Ovary (tissue), 10 donors: ENCODE measurements around the gene HACD2. TPM values are rescaled to one million over a fixed set of nuclear protein-coding genes. Genes with fewer than 3 reads are reported as not detected.

Experiments
- DNase-seq, 5 donors: peaks; one replicate each; pipeline ENCODE4 v3.0.0-alpha.2; 2019 to 2020
- H3K27ac ChIP-seq, 2 donors: fragments of 200-600 bp; one replicate each; pipeline versions ENCODE4 v1.5.1 to v1.8.0; 2019 to 2022
- H3K27me3 ChIP-seq: fragments of 200-600 bp; one replicate; pipeline ENCODE4 v1.8.0; 2022
- H3K36me3 ChIP-seq: fragments of 200-600 bp; sonication (generic); one replicate; pipeline ENCODE4 v1.5.1; 2019
- H3K4me1 ChIP-seq: one replicate; pipeline ENCODE4 v1.8.1; 2013; ENCODE audit warnings: mild to moderate bottlenecking, moderate library complexity; ENCODE audit not compliant: insufficient read depth
- H3K4me3 ChIP-seq: fragments of 200-600 bp; sonication (generic); one replicate; pipeline ENCODE4 v1.5.1; 2017
- H3K9me3 ChIP-seq, 2 donors: fragments of 200-600 bp in 1 of 2; sonication (generic) in 1 of 2; one replicate each; pipeline versions ENCODE4 v1.5.1 to v1.8.1; 2013 to 2019; ENCODE audit warnings: mild to moderate bottlenecking in 1 of 2, moderate library complexity in 1 of 2
- CTCF ChIP-seq, 3 donors: fragments of 450-650 bp in 2 of 3; fragments of 200-600 bp in 1 of 3; IDR thresholded peaks; one replicate each; pipeline versions ENCODE4 v1.5.1 to v1.8.0; 2016 to 2022; ENCODE audit warnings: antibody characterized with exemption in 3 of 3, mild to moderate bottlenecking in 1 of 3
- EP300 ChIP-seq: sonication (generic); formaldehyde crosslinking; IDR thresholded peaks from one replicate; pipeline ENCODE4 v1.6.1; 2017; ENCODE audit warnings: antibody characterized with exemption
- POLR2A ChIP-seq: fragments of 450-650 bp; IDR thresholded peaks from one replicate; pipeline ENCODE4 v1.6.1; 2017; ENCODE audit warnings: antibody characterized with exemption, mild to moderate bottlenecking, moderate library complexity
- WGBS, 3 donors: extraction: QIAGEN DNeasy Blood & Tissue Kit in 1 of 3; methylation state at CpG; one replicate each; pipeline versions ENCODE4 v1.1.5 to v1.1.7; 2013 to 2017; 5-methylcytosine and 5-hydroxymethylcytosine counted together
- intact Hi-C, 4 donors: fragments of 100-400 bp; cut with DNase I; formaldehyde crosslinking; loops; one replicate each; pipeline versions ENCODE4 v1.11.0 to v1.15.1; 2022 to 2023
- long read RNA-seq, 3 donors: library from polyadenylated mRNA in 2 of 3; unstranded in 2 of 3; transcript quantifications; one replicate each; pipeline ENCODE4 v2.0.0 and lab custom pipeline, GENCODE V29; 2021 to 2026
- polyA plus RNA-seq, 2 donors: library from polyadenylated mRNA; stranded (reverse); fragments of 200-250 nt in 1 of 2; fragments of 350-450 nt in 1 of 2; fragmentation: Illumina TruSeq in 1 of 2; extraction: RNeasy Lipid Tissue Mini Kit (QIAGEN cat#74804) in 1 of 2; gene quantifications; one replicate each; pipeline ENCODE4 v1.2.3, GENCODE V29; 2013 to 2014
- total RNA-seq, 7 donors: library from RNA; depleted of rRNA in 2 of 7; stranded (reverse); fragments of >200 nt in 2 of 7; fragmentation: NEBNext Ultra II Directional in 3 of 7; extraction: Animal tissue kit (Norgen Biotek cat#: 25700) in 3 of 7; gene quantifications; one replicate each; pipeline versions ENCODE4 v1.1.0 to v1.2.4, GENCODE V29; 2016 to 2023
- donor health status: DM: no; HTN: no; CAD: no; lungs with moderate emphysema.
- donor health status: DM: no; HTN: no; CAD: no.
- donor health status: Bipolar disorder and iron deficiency.
- donor health status: DM: yes; HTN: yes; CAD: no.
- donor health status: DM: no; HTN: no; CAD: no.
- donor health status: DM: yes; HTN: yes; CAD: no.

HACD2 gene
- total RNA-seq = 10 to 100 TPM; 12.6 to 33.2 (median 20.9) TPM
- 10 to 100 TPM; 13.1 to 22.2 TPM for polyA plus RNA-seq
- long read RNA-seq, donor 1, partial matches to known transcripts = 6 of 13 reads
- long read RNA-seq, donor 1, other reads (novel, unspliced or antisense) = 7 of 13 reads
- long read RNA-seq, donor 2, full-length matches to known transcripts = 14 of 20 reads
- long read RNA-seq, donor 2, partial matches to known transcripts = 6 of 20 reads
- long read RNA-seq, donor 2, other reads (novel, unspliced or antisense) = 0 of 20 reads
- long read RNA-seq, donor 3, full-length matches to known transcripts = 1 of 4 reads
- long read RNA-seq, donor 3, partial matches to known transcripts = 2 of 4 reads
- long read RNA-seq, donor 3, other reads (novel, unspliced or antisense) = 1 of 4 reads

- Histone ChIP-seq H3K4me1 (peaks cover 3% of the 10 kb centered on the region), H3K36me3 (no peaks in the 10 kb centered on the region), H3K9me3 (no peaks in the 10 kb centered on the region), H3K4me3 (peak within 1 kb of the TSS; percentile 93), H3K27ac (peak within 1 kb of the TSS; percentile 75 to 91), H3K27me3 (no peaks in the 10 kb centered on the region)
- DNase-seq = peak; percentile 94 to 97 (median 96)
- peak; percentile 44 for TF ChIP-seq POLR2A
- TF ChIP-seq CTCF (IDR thresholded peaks at IDR 0.05) = no peak
- intact Hi-C loops = no loop called here
- 0 to 1% (median 1%) methylated on average over 34 to 53 of the region's 54 CpGs for WGBS, 3 donors
These were observed at the start of gene HACD2 for GRCh38 chr3:123584988-123585937. TSS of gene HACD2 (minus strand) at chr3:123585053. CDS start at chr3:123585027, 26 bp downstream.

GRCh38 chr3:123634149-123635051, 49.5 kb upstream of the HACD2 start:
- H3K27ac ChIP-seq = peak overlapping the region in 1 of 2 donors; percentile 16
- H3K4me1 ChIP-seq = peaks cover 20% of the 10 kb centered on the region
- H3K9me3 ChIP-seq = no peaks in the 10 kb centered on the region
- WGBS, 3 donors = 58 to 61% (median 61%) methylated on average over 15 of the region's 15 CpGs
- intact Hi-C loops = no loop called here
- DNase-seq = peak in 1 of 5 donors; percentile 11
- H3K4me3 ChIP-seq = no peak overlapping the region
- H3K27me3 ChIP-seq = no peaks in the 10 kb centered on the region
- no peaks in the 10 kb centered on the region for H3K36me3 ChIP-seq
- TF ChIP-seq CTCF (IDR thresholded peaks at IDR 0.05) (no peak), EP300 (no peak), POLR2A (no peak)

GRCh38 chr3:123633530-123633929, 48.7 kb upstream of the HACD2 start:
- 55 to 64% (median 58%) methylated on average over 2 of the region's 2 CpGs for WGBS, 3 donors
- Histone ChIP-seq H3K27ac (no peak overlapping the region), H3K9me3 (no peaks in the 10 kb centered on the region), H3K4me1 (peaks cover 20% of the 10 kb centered on the region), H3K36me3 (no peaks in the 10 kb centered on the region), H3K4me3 (no peak overlapping the region), H3K27me3 (no peaks in the 10 kb centered on the region)
- no peak for TF ChIP-seq POLR2A
- TF ChIP-seq EP300 = no peak
- no peak for TF ChIP-seq CTCF (IDR thresholded peaks at IDR 0.05)
- intact Hi-C loops = no loop called here
- DNase-seq = peak in 1 of 5 donors; percentile 12
